ENCODE measurements around the gene RAG2.

DNA sequence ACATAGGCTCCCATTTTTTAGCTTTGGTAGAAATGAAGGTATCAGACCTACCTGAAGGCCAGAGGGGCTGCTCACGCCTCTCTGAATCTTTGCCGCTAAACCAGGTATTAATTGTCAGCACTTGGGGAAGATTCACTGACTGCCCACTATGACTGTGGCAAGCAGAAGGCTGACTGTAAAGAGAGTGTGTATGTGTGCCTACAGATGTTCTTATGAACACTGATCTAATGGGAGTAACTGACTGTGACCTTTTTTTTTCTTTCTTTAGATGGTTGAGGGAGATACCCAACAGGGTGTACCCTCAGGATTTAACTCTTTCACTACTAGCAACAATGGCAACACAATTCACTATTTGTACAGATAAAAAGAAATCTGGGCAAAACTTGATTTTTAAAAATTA lies at the start of gene RAG2:
- TF ChIP-seq, protein P1, sequence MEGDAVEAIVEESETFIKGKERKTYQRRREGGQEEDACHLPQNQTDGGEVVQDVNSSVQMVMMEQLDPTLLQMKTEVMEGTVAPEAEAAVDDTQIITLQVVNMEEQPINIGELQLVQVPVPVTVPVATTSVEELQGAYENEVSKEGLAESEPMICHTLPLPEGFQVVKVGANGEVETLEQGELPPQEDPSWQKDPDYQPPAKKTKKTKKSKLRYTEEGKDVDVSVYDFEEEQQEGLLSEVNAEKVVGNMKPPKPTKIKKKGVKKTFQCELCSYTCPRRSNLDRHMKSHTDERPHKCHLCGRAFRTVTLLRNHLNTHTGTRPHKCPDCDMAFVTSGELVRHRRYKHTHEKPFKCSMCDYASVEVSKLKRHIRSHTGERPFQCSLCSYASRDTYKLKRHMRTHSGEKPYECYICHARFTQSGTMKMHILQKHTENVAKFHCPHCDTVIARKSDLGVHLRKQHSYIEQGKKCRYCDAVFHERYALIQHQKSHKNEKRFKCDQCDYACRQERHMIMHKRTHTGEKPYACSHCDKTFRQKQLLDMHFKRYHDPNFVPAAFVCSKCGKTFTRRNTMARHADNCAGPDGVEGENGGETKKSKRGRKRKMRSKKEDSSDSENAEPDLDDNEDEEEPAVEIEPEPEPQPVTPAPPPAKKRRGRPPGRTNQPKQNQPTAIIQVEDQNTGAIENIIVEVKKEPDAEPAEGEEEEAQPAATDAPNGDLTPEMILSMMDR (conservative IDR thresholded peaks at IDR 0.05; ENCODE audit: low read depth in 2 of 2) = no peak
- TF ChIP-seq EZH2phosphoT487 (IDR thresholded peaks at IDR 0.05; ENCODE audit: unreplicated experiment) (no peak), STAT1 (IDR thresholded peaks at IDR 0.05; ENCODE audit: unreplicated experiment) (no peak), POLR2AphosphoS5 (IDR thresholded peaks at IDR 0.05; ENCODE audit: low read depth) (no peak), EZH2 (IDR thresholded peaks at IDR 0.05; ENCODE audit: low read depth, unreplicated experiment) (no peak), CREB1 (CRISPR knock-in tag; IDR thresholded peaks at IDR 0.05; ENCODE audit: low read depth) (no peak), JUNB (IDR thresholded peaks at IDR 0.05; ENCODE audit: unreplicated experiment) (no peak), REST (IDR thresholded peaks at IDR 0.05; ENCODE audit: unreplicated experiment) (no peak), ZNF114 (CRISPR knock-in tag; IDR thresholded peaks at IDR 0.05) (no peak), ETS1 (IDR thresholded peaks at IDR 0.05) (no peak), ZNF331 (CRISPR knock-in tag; IDR thresholded peaks at IDR 0.05; ENCODE audit: low read depth) (no peak), NANOG (IDR thresholded peaks at IDR 0.05; ENCODE audit: borderline replicate concordance) (no peak)
- TF ChIP-seq, protein P2, sequence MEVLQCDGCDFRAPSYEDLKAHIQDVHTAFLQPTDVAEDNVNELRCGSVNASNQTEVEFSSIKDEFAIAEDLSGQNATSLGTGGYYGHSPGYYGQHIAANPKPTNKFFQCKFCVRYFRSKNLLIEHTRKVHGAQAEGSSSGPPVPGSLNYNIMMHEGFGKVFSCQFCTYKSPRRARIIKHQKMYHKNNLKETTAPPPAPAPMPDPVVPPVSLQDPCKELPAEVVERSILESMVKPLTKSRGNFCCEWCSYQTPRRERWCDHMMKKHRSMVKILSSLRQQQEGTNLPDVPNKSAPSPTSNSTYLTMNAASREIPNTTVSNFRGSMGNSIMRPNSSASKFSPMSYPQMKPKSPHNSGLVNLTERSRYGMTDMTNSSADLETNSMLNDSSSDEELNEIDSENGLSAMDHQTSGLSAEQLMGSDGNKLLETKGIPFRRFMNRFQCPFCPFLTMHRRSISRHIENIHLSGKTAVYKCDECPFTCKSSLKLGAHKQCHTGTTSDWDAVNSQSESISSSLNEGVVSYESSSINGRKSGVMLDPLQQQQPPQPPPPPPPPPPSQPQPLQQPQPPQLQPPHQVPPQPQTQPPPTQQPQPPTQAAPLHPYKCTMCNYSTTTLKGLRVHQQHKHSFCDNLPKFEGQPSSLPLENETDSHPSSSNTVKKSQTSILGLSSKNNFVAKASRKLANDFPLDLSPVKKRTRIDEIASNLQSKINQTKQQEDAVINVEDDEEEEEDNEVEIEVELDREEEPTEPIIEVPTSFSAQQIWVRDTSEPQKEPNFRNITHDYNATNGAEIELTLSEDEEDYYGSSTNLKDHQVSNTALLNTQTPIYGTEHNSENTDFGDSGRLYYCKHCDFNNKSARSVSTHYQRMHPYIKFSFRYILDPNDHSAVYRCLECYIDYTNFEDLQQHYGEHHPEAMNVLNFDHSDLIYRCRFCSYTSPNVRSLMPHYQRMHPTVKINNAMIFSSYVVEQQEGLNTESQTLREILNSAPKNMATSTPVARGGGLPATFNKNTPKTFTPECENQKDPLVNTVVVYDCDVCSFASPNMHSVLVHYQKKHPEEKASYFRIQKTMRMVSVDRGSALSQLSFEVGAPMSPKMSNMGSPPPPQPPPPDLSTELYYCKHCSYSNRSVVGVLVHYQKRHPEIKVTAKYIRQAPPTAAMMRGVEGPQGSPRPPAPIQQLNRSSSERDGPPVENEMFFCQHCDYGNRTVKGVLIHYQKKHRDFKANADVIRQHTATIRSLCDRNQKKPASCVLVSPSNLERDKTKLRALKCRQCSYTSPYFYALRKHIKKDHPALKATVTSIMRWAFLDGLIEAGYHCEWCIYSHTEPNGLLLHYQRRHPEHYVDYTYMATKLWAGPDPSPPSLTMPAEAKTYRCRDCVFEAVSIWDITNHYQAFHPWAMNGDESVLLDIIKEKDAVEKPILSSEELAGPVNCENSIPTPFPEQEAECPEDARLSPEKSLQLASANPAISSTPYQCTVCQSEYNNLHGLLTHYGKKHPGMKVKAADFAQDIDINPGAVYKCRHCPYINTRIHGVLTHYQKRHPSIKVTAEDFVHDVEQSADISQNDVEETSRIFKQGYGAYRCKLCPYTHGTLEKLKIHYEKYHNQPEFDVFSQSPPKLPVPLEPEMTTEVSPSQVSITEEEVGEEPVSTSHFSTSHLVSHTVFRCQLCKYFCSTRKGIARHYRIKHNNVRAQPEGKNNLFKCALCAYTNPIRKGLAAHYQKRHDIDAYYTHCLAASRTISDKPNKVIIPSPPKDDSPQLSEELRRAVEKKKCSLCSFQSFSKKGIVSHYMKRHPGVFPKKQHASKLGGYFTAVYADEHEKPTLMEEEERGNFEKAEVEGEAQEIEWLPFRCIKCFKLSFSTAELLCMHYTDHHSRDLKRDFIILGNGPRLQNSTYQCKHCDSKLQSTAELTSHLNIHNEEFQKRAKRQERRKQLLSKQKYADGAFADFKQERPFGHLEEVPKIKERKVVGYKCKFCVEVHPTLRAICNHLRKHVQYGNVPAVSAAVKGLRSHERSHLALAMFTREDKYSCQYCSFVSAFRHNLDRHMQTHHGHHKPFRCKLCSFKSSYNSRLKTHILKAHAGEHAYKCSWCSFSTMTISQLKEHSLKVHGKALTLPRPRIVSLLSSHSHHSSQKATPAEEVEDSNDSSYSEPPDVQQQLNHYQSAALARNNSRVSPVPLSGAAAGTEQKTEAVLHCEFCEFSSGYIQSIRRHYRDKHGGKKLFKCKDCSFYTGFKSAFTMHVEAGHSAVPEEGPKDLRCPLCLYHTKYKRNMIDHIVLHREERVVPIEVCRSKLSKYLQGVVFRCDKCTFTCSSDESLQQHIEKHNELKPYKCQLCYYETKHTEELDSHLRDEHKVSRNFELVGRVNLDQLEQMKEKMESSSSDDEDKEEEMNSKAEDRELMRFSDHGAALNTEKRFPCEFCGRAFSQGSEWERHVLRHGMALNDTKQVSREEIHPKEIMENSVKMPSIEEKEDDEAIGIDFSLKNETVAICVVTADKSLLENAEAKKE (CRISPR knock-in tag; IDR thresholded peaks at IDR 0.05) = no peak
